Adrenal gland (tissue), 5 donors: ENCODE data around the gene CUTC.

Source experiments
- POLR2A ChIP-seq, 2 donors: fragments of 450-650 bp; IDR thresholded peaks; one replicate each; pipeline ENCODE4 v1.6.1; 2017; ENCODE audit warnings: antibody characterized with exemption in 2 of 2, mild to moderate bottlenecking in 2 of 2, moderate library complexity in 1 of 2
- TF ChIP-seq, protein P1 (sequence below), 6 experiments: fragments of 450-650 bp in 4 of 6; fragments of 200-600 bp in 2 of 6; sonication (generic) in 1 of 6; IDR thresholded peaks; 1 replicate in 5 of 6; 2 replicates in 1 of 6; pipeline versions ENCODE4 v1.5.1 to v1.8.0; 2016 to 2021; ENCODE audit warnings: antibody characterized with exemption in 6 of 6, mild to moderate bottlenecking in 2 of 6, moderate library complexity in 1 of 6
- donor health status: DM: no; HTN: no; CAD: no.

DNA sequence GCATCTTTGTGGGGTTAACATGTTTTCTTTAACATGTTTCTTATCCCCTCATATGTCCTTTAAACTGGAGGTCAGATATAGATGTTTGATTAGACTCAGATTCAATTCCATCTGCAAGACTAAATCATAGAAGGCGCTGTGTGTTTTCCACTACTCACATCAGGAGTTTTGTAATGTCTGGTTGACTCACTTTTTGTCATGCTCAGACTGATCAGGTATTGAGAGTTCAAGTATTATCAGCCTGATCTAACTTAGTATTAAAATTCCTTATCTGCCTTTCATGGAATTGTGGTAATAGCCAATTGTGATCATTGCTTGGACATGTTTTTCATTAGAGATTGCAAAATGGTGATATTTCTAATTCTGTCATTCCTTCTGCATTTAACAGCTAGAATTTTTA, 42.6 kb upstream of the CUTC start:
- TF ChIP-seq, protein P1, sequence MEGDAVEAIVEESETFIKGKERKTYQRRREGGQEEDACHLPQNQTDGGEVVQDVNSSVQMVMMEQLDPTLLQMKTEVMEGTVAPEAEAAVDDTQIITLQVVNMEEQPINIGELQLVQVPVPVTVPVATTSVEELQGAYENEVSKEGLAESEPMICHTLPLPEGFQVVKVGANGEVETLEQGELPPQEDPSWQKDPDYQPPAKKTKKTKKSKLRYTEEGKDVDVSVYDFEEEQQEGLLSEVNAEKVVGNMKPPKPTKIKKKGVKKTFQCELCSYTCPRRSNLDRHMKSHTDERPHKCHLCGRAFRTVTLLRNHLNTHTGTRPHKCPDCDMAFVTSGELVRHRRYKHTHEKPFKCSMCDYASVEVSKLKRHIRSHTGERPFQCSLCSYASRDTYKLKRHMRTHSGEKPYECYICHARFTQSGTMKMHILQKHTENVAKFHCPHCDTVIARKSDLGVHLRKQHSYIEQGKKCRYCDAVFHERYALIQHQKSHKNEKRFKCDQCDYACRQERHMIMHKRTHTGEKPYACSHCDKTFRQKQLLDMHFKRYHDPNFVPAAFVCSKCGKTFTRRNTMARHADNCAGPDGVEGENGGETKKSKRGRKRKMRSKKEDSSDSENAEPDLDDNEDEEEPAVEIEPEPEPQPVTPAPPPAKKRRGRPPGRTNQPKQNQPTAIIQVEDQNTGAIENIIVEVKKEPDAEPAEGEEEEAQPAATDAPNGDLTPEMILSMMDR (IDR thresholded peaks at IDR 0.05), result no peak
- TF ChIP-seq POLR2A (IDR thresholded peaks at IDR 0.05), result no peak
